Left lobe of liver (tissue), 2 donors: ENCODE data around the gene CCDC169. TPM values are rescaled to one million over a fixed set of nuclear protein-coding genes. Genes with fewer than 3 reads are reported as not detected.
"Not testable (repeated sequence)": the region's sequence is repeated elsewhere in the genome, so short reads cannot be mapped to it uniquely, and the experiment has no call there.

ENCODE experiments used
- ATAC-seq: fragments of 200-7000 bp; cut with Tn5 transposase; one replicate; pipeline ENCODE4 v1.9.1; 2020; ENCODE audit warnings: mild to moderate bottlenecking, moderate library complexity
- DNase-seq: peaks from one replicate; pipeline ENCODE4 v3.0.0-alpha.2; 2020; ENCODE audit warnings: low spot score
- total RNA-seq: library from RNA; stranded (reverse); gene quantifications from one replicate; pipeline ENCODE4 v1.2.1, GENCODE V29; 2021
- donor health status: DM: no; HTN: no; CAD: no; lungs with moderate emphysema.
- donor health status: DM: no; HTN: yes; CAD: no.

Gene CCDC169
- 0.08 TPM for total RNA-seq

DNA sequence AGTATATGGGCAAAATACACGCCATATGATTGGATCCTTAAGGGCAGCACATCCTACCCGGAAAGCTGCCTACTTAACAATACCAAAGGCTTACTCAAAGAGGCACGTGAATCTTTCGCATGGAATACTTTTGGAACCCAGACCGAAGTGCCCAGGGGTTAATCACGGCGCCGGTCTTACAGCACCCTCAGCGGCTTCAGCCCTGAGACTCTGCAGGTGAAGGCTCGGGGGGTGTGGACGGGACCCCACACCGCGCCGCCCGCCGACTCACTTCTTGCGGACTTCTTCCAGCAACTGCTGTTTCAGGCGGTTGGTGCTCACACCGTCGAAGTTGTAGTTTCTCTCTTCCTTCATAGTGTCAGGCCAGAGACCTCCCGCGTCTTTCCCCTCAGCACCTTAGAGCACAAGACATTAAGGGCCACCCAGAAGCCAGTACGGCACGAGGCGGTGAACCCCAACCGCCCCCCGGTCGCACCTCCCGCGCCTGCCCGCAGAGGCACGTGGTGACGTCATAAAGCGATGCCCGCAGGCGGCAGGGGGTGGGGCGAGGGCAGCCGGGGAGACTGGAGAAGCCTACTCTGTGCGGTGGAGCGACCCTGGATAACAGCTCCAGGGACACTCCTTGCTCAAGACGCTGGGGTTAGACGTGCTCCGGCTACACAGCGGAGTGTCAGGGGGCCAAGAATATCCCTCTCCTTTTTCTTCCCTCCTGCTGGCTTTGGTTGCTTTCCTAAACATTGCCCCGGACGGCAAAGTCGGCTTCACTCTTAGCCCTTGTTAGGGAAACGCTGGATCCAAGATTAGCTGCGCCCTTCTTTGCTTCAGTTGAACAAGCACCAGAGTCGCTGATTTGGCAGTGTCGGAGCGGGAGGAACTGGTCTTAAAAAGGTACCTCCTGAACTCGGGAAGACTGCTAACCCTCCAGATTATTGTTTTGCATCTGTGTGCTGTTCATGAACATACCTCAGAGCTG, at the start of gene CCDC169:
TSS of gene CCDC169 (minus strand) at position 449 of the 973 bp plus-strand sequence. CDS start at position 354, 95 bp downstream.
- ATAC-seq: peak; percentile 85
- peak; percentile 57 for DNase-seq

DNA sequence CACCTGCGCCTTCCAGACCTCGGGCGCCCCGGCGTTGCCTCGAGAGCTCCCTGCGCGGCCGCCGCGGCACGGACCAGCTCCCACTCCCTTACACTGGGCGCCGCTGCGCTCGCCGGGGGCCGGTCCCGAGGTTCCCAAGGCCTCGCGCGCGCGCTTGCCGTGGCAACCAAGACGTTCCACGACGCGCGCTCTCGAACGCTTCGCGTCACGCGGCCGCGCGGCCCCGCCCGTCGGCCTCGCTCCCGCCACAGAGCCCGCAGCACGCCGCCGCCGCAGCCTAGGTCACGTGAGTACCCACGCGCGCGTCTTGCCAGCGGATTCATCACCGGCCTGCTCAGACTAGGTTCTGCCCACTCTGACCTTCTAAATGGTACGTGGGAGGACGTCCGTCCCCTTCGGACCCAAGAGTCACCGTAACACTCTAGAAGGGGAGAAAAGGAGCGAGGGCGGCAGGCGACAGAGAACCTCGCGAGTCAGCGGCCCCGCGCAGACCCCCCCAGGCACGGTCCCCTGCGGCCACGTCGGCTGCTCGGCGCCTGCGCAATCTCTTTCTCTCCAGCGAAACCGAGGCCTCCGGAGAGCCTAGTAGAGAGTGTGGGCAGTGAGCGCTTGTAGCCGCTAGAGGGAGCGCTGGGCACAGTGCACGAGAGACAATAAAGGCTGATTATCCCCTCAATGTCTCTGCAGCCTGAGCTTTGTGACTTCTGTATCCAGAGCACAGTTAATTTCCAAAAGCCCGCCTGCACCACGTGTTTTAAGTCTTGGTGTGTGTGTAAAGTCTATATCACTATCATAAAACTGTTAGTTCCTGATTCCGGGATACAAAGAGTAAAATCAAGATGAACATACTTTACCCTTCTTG, 48.8 kb upstream of the CCDC169 start, which contains the start of gene SPART:
TSS of gene SPART (minus strand) at position 173 of the 862 bp plus-strand sequence. CDS start 10,564 bp downstream, outside the sequence.
- peak; percentile 94 for DNase-seq
- peak; percentile 92 for ATAC-seq

DNA sequence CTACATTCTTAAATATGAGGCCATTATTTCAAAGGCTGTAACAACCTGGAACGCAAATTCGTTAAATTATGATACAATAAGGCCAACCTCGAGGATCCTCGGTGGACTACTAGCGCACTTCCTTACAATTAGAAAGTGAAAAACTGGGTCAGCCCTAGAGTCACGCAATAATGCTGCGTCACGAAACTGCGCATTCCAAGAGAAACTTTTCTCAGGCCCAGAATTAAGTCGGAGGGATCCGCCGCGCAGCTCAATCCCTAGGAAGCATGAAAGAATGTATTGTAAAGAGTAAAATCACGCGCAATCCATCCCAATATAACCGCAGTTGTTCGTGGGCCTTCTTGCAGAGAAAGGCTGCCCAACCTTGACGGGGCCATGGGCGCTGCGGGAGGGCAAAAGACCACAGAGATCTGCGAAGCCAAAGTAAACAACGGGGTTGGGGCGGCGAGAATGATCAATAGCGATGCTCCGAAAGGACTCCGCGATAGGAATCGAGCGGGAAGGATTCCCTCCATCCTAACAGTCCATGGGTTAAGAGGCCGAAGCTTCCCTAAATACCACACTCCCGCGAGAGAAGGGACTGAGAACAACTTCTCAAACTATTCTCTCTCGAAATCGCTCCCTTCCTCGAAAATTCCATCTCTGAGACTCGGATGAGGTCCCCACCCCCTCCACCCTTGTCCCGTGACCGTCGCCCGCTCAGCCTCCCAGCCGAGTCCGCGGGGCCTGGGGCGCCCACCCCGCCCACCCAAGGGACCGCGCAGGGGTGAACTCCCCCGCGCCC, 48.0 kb upstream of the CCDC169 start:
- DNase-seq (peak; percentile 66), ATAC-seq (peak; percentile 46)

DNA sequence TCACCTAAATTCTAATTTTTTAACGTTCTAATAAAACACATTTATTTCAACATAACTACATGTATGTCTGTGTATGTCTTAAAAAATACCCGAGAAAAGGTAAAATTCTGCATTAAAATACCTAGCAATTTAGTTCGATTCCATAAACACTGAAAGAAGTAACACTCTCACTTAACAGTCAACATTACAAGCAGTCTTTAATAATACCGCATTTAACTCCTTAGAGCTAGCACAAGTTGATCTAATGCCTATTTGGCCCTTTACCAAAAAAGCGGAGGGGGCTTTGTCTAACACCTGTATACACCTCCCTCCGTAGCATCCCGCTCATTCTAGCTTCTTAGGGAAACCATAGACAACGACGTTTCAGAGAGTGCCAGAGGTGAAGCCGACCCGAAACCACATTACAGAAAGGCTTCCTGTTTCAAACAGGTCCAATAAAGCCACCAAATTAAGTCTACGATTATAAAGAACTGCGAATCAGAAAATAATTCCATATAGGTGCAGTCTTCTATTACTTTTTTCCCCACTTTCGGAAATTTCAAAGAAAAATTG, 47.3 kb upstream of the CCDC169 start:
- ATAC-seq: no peak
- no peak for DNase-seq

DNA sequence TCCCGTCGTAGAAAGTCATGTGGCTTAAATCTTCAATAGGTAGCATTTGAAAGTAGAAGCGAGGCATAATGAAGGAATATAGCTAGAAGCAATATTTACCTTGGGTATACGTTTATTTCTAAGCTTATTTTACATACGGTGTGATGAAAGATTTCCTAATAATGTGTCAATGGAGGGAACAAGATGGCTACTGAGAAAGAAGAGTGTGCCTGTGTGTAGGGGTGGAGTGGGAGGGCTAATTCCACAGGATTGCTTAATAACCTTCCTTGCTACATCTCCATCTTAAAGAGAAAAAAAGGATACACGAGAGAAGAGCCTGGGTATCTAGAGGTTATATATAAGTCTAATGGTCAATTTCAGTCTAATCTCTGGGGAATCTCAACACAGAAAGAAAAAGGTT, 46.6 kb upstream of the CCDC169 start:
- no peak for ATAC-seq
- no peak for DNase-seq

DNA sequence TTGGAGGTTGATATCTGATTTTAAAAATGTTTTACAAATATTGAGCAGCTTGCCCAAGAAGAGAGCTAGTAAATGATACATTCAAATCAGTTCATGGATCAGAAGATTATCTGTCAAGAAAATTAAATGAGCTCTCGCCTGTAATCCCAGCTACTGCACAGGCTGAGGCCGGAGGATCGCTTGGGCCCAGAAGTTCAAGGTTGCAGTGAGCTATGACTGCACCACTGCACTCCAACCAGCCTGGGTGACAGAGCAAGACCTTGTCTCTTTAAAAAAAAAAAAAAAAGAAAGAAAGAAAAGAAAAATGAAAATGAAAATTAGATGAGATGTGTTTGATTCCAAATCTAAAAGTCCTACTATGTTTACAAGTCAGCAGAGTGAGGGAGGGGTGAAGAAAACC, 46.2 kb upstream of the CCDC169 start:
- ATAC-seq (no peak), DNase-seq (no peak)

DNA sequence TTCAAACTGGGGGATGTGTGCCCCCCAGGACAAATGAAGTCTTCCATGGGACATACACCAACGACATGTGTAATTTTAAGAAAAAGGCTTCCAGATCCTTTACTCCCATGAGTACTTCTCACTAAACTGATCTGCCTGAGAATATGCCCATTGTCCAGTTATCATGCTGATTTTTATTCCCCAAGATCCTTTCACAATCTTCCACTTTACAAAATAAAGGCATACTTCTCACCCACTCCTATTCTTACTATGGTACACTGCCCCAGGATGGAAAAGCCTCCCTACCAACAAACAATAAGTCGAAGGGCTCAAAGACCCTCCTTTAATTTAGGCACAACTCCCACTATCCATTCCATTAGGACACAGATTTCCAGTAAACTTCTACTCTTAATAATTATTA, 45.1 kb upstream of the CCDC169 start:
- no peak for ATAC-seq
- DNase-seq: no peak

DNA sequence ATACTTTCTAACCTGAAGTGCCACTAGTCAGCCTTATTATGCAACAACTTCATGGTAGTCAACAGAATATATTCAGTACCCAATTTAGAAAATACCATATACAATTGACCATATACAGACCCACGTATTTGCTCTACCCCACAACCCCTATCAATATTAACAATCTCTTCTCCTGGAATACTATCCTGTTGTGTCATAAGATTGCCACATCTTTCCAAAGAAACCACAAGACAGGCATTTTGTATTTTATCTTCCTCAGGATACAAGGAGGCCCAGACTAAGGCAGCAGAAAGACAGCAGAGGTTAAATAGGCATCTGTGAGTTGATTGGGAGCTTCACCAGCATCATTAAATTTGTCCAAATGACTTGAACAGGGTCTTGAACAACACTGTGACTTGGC, 44.1 kb upstream of the CCDC169 start:
- ATAC-seq (no peak), DNase-seq (no peak)

DNA sequence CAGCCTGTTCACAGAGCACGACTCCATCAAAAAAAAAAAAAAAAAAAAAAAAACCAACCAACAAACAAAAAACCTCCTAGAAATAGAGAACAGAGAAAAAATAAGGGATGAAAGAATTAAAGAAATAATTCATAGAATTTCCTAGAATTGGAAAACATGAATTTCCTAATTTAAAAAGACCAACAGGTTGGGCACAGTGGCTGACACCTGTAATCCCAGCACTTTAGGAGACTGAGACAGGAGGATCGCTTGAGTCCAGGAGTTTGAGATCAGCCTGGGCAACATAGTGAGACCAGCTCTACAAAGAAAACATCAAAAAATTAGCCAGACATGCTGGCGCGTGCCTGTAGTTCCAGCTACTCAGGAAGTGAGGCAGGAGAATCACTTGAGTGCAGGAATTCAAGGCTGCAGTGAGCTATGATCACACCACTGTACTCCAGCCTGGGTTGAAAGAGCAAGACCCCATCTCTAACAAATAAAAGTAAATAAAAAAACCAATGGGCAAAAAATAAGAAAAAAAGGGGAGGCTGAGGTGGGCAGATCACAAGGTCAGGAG, 42.1 kb upstream of the CCDC169 start:
- DNase-seq (no peak), ATAC-seq (no peak)

DNA sequence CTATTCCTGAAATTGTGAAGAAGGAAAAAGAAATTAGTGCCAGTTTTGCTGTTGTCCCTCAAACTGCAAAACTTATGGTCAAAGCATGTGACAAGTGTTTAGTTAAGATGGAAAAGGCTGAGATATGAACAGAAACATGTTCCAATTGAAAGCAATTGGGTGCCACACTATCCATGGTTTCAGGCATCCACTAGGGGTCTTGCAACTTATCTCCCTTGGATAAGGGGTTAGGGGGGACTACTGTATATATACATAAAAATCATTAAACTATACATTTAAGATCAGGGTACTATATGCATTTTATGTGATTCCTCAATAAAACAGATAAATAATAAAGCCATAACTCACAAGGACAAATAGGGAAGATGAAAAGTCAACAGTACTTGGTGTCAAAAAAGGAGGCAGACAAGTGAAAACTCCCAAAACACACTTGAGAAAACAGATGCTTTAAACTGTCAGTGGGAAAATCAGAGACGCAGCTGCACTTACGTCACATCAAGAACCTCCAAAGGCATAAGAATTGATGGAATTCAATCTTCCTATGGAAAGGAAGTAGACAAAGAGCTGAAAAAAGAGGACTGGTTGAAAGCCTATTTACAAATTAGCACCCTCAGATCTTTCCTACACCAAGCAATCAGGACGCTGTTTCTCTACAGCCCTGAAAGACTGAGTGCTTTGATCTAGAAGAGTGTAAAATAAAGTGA, 40.5 kb upstream of the CCDC169 start:
- DNase-seq (no peak), ATAC-seq (no peak)

DNA sequence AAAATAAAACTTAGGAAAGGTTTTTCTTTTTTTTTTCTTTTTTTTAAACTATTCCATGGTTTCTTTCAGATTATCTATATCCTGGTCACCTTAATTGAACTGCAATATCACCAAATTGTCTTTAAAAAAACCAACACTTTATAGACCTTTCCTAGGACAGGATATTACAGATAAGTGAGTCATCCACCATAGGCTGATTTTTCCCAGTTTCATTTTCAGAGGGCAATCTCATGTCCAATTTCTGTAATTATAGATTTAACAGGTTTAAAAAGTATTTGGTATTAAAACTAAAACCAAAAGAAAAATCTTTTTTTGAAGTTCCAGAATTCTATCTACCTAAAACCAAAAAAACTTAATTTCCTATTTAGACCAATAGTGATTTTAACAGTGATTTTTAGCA, 35.4 kb upstream of the CCDC169 start:
- no peak for DNase-seq
- no peak for ATAC-seq

DNA sequence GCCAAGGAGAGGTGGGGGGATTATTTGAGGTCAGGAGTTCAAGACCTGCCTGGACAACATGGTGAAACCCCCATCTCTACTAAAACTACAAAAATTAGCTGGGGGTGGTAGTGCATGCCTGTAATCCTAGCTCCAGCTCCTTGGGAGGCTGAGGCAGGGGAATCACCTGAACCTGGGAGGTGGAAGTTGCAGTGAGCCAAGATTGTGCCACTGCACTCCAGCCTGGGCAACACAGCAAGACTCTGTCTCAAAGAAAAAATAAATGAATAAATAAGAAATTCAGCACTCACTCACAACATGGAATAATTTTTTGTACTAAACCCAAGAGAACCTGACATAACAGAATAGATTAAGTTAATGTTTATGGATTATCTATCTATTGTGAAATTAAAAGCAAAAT, 34.6 kb upstream of the CCDC169 start:
- not testable (repeated sequence) for DNase-seq, ATAC-seq

DNA sequence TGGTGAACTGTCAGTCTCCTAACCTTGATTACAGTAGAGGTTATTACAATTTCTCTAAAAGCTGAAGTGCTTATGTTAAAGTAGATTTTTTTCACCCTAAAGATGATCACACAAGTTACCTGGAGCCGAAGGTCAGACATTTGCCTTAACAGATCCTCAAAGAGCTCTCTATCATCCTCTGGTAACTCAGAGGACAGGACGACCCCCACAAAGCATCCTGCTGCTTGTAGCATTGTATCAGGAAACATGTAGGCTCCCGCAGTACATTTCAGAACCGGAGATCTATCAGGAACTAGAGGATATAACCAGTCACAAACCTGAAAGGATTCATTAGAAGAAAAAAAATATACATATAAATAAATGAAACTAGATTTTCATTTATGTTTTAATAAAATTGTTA, 33.7 kb upstream of the CCDC169 start:
- DNase-seq: no peak
- no peak for ATAC-seq

DNA sequence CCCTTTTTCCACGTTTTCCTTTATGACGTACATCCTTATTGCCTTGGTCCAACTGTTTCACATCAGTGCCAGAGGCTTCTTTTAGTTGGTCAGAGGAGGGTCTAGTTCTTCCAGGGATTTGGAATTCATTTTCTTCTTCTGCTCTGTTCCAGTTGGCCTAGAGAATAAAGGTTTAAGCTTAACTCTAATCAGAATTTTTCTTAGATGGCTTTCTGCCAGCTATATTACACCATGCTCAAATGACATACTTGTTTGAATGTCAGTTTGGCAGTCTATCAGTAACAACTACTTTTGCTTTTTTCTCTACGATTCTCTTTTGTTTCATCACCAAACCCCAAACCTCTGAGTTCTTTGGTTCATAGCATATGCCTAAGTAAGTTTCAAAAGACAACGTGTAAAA, 31.7 kb upstream of the CCDC169 start:
- no peak for ATAC-seq
- DNase-seq: no peak

DNA sequence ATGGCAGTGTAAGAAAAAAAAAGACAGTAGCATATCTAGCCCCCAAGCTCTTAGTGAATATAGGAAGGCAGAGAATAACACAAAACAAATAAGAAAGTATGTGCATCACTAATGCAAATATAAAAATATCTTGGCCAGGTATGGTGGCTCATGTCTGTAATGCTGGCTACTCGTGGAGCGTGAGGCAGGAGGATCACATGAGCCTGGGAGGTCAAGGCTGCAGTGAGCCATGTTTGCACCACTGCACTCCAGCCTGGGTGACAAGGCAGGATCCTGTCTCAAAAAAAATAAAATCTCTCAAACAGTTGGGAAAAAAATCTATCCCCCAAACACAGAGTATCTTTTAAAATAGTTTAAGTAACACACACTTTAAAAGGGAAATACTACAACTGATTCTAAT, 31.2 kb upstream of the CCDC169 start:
- ATAC-seq (no peak), DNase-seq (no peak)

DNA sequence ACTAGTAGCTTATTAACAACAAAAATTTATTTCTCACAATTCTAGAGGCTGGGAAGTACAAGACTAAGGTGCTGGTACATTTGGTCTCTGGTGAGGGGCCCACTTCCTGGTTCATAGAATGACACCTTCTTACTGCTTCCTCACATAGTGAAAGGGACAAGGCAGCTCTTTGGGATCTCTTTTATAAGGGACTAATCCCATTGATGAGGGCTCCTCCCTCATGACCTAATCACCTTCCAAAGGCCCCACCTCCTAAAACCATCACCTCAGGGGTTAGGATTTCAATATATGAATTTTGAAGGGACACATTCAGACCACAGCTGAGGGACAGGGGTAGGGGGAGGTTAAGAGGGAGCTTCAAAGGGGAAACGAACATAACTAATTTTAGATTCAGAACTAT, 28.3 kb upstream of the CCDC169 start:
- no peak for DNase-seq
- no peak for ATAC-seq

DNA sequence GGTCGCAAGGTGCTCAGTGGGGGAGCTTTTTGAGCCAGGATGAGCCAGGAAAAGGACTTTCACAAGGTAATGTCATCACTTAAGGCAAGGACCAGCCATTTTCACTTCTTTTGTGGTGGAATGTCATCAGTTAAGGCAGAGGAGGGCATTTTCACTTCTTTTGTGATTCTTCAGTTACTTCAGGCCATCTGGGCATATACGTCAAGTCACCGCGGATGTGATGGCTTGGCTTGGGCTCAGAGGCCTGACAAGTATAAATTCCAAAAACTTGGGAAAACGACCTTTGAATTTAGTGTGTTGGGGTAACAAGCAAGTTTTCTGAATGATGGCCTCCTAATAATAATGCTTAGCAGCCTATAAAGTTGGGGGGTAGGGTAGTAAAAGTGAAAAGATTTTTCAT, 27.3 kb upstream of the CCDC169 start:
- not testable (repeated sequence) for ATAC-seq, DNase-seq

DNA sequence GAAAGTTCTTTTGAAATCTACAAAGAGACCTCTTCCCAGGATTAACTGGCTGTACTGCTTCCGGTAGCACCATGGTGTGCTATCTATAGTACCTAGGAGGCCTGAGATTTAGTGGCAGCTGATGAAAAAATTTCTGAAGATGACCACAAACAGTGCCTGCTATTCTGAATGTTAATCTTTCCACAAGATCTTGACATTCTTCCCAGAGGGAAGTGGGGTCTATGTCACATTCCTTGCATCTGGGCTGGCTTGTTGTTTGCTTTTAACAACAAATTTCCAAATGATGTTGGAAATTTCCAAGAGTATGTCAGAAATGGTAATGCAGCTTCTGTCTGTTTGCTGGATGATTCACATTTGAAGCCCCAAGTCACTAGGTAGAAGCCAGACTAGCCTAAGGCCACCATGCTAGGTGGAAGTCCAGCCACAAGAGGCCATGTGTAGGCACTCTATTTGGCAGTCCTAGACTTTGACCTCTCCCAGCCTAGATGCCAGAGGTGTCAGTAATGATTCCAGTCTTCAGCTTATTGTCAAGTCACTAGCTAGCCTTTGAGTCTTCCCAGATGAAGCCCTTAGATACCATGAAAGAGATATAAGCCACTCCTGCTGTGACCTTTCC, 26.4 kb upstream of the CCDC169 start:
- peak; percentile 60 for ATAC-seq
- no peak for DNase-seq

DNA sequence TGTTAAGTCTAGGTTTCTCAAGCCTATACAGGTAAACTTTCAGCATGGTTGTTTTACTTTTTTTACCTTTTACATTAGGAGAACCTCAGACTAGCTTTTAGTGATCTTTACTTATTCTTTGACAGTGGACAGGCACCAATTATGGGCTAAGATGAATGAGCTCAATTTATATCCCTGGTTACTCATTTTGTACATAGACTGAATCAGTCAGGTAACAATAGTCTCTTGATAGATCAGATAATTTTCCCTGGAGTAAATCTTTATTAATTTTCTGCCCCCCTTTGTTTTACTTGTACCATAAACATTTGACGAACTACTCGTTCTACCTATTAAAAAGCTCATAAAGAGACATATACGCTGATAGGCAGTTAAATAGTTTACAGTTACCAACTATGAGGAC, 25.8 kb upstream of the CCDC169 start:
- DNase-seq (no peak), ATAC-seq (no peak)
